A549 (cell line): Measurements from ENCODE around the gene PGA5.

Experiments used
- CTCF ChIP-seq: fragments of >200 bp; sonication (Bioruptor Twin); formaldehyde crosslinking; IDR thresholded peaks from 3 replicates; pipeline ENCODE4 v1.5.1; 2016
- EP300 ChIP-seq, 2 experiments: fragments of >200 bp; sonication (Bioruptor Twin); formaldehyde crosslinking; IDR thresholded peaks; 2 replicates in 1 of 2; 3 replicates in 1 of 2; pipeline ENCODE4 v1.6.1; 2016 to 2017
- MAFK ChIP-seq: fragments of 450-650 bp; IDR thresholded peaks from 2 replicates; pipeline ENCODE4 v1.6.1; 2014; ENCODE audit not compliant: partially characterized antibody
- PBX3 ChIP-seq: IDR thresholded peaks from 2 replicates; pipeline ENCODE4 v1.6.1; 2012
- POLR2A ChIP-seq: IDR thresholded peaks from 2 replicates; pipeline ENCODE4 v1.6.1; 2012; ENCODE audit warnings: mild to moderate bottlenecking, low read length
- SREBF2 ChIP-seq: fragments of 450-650 bp; IDR thresholded peaks from 2 replicates; pipeline ENCODE4 v1.6.1; 2014; ENCODE audit warnings: mild to moderate bottlenecking, moderate library complexity

- TF ChIP-seq EP300 (IDR thresholded peaks at IDR 0.05) (no peak), MAFK (no peak), CTCF (peak; percentile 78), POLR2A (no peak), PBX3 (no peak), SREBF2 (no peak)
Measured at GRCh38 chr11:61254403-61255025, 13.5 kb downstream of the PGA5 start.
